Astrocyte (in vitro differentiated cells and primary cell): ENCODE results near the gene TNIK.

ENCODE experiments used
- CTCF ChIP-seq: IDR thresholded peaks from 2 replicates; pipeline ENCODE4 v1.5.1; 2011; ENCODE audit warnings: low read depth, mild to moderate bottlenecking, inconsistent platforms, low read length, moderate library complexity; ENCODE audit not compliant: insufficient read depth
- EZH2 ChIP-seq: IDR thresholded peaks from 2 replicates; pipeline ENCODE4 v1.6.1; 2012; ENCODE audit warnings: mild to moderate bottlenecking, low read length, inconsistent platforms; ENCODE audit not compliant: insufficient read depth

- no peak for TF ChIP-seq CTCF
- TF ChIP-seq EZH2 = no peak
Observed at GRCh38 chr3:171013822-171014748, 446.1 kb downstream of the TNIK start.
